ENCODE measurements around the gene IPO5. TPM values are rescaled to one million over a fixed set of nuclear protein-coding genes. Genes with fewer than 3 reads are reported as not detected.

IPO5 gene
- total RNA-seq = 123 TPM
- polyA plus RNA-seq (ENCODE audit: insufficient read depth in 1 of 8, insufficient read length in 8 of 8, low replicate concordance in 1 of 8) = 100 to 1,000 TPM; 123 to 171 (median 151) TPM
- long read RNA-seq, donor 1, transcript IPO5-222 (26 exons, 3,419 nt) = major isoform, 6 of 25 reads
- long read RNA-seq, donor 1, partial matches to known transcripts = 18 of 25 reads
- long read RNA-seq, donor 1, other reads (novel, unspliced or antisense) = 0 of 25 reads
- long read RNA-seq, donor 2, partial matches to known transcripts = 0 of 2 reads
- long read RNA-seq, donor 2, other reads (novel, unspliced or antisense) = 0 of 2 reads
- long read RNA-seq, donor 3, transcript IPO5-222 (26 exons, 3,419 nt) = major isoform, 14 of 44 reads
- long read RNA-seq, donor 3, partial matches to known transcripts = 29 of 44 reads
- long read RNA-seq, donor 3, other reads (novel, unspliced or antisense) = 0 of 44 reads
- long read RNA-seq, donor 4, transcript IPO5-222 (26 exons, 3,419 nt) = major isoform, 8 of 9 reads
- long read RNA-seq, donor 4, partial matches to known transcripts = 0 of 9 reads
- long read RNA-seq, donor 4, other reads (novel, unspliced or antisense) = 0 of 9 reads
- long read RNA-seq, donor 5, transcript IPO5-222 (26 exons, 3,419 nt) = major isoform, 23 of 159 reads
- long read RNA-seq, donor 5, partial matches to known transcripts = 134 of 159 reads
- long read RNA-seq, donor 5, other reads (novel, unspliced or antisense) = 0 of 159 reads
- long read RNA-seq, donor 6, transcript IPO5-222 (26 exons, 3,419 nt) = major isoform, 21 of 49 reads
- long read RNA-seq, donor 6, partial matches to known transcripts = 22 of 49 reads
- long read RNA-seq, donor 6, other reads (novel, unspliced or antisense) = 5 of 49 reads
- long read RNA-seq, donor 7, transcript IPO5-222 (26 exons, 3,419 nt) = major isoform, 16 of 56 reads
- long read RNA-seq, donor 7, partial matches to known transcripts = 39 of 56 reads
- long read RNA-seq, donor 7, other reads (novel, unspliced or antisense) = 0 of 56 reads
- long read RNA-seq, donor 8, transcript IPO5-222 (26 exons, 3,419 nt) = major isoform, 15 of 47 reads
- long read RNA-seq, donor 8, partial matches to known transcripts = 29 of 47 reads
- long read RNA-seq, donor 8, other reads (novel, unspliced or antisense) = 0 of 47 reads
- long read RNA-seq, donor 9, transcript IPO5-222 (26 exons, 3,419 nt) = major isoform, 13 of 41 reads
- long read RNA-seq, donor 9, partial matches to known transcripts = 28 of 41 reads
- long read RNA-seq, donor 9, other reads (novel, unspliced or antisense) = 0 of 41 reads
- long read RNA-seq, donor 10, transcript IPO5-222 (26 exons, 3,419 nt) = major isoform, 20 of 94 reads
- long read RNA-seq, donor 10, partial matches to known transcripts = 73 of 94 reads
- long read RNA-seq, donor 10, other reads (novel, unspliced or antisense) = 0 of 94 reads
- long read RNA-seq, donor 11, transcript IPO5-222 (26 exons, 3,419 nt) = major isoform, 12 of 44 reads
- long read RNA-seq, donor 11, partial matches to known transcripts = 31 of 44 reads
- long read RNA-seq, donor 11, other reads (novel, unspliced or antisense) = 0 of 44 reads

DNA sequence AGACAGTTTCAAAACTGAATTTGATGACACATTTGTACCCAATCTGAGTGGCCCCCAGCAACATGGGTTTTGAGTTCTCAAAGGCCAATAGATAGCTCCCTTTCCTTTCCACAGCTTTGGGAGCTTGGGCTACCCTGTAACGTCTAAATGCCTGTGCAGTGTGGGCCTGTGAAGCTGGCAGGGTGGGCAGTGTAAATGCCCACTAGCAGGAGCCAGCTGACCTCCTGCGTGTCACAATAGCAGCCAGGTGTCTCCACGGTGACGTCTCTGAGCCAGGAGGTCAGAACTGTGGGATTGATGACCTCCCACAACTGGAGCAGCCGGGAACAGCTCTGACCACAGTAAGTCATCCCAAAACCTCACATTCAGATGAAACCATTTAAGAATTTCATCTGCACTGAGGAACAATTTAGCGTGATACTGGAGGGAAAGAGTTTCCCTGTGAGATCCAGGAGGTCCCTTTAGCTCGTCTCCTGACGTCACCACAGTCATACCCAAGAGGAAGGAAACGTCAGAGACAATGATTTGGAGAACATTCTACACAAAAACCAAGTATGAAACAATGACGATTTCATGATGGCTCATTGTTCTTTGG is at the start of gene IPO5:
TSS of gene IPO5 (plus strand) at position 300 of the 595 bp plus-strand sequence. CDS start 23,022 bp downstream, outside the sequence.
- Histone ChIP-seq H3K36me3 (ENCODE audit: control insufficient read depth, insufficient read depth, low read length) (no peaks in the 10 kb centered on the region), H3K4me1 (ENCODE audit: control insufficient read depth, insufficient read depth, low read length) (no peaks in the 10 kb centered on the region), H3K27ac (ENCODE audit: low read length) (no peak within 1 kb of the TSS), H3K9me3 (replicated peaks; ENCODE audit: control insufficient read depth, low read depth, low read length) (no peaks in the 10 kb centered on the region), H3K27me3 (ENCODE audit: control insufficient read depth, insufficient read depth, low read length) (no peaks in the 10 kb centered on the region), H3K4me3 (ENCODE audit: low read length) (no peak within 1 kb of the TSS)
- 70% methylated on average over 4 of the region's 10 CpGs for WGBS (ENCODE audit: insufficient coverage)
- no peak for DNase-seq

DNA sequence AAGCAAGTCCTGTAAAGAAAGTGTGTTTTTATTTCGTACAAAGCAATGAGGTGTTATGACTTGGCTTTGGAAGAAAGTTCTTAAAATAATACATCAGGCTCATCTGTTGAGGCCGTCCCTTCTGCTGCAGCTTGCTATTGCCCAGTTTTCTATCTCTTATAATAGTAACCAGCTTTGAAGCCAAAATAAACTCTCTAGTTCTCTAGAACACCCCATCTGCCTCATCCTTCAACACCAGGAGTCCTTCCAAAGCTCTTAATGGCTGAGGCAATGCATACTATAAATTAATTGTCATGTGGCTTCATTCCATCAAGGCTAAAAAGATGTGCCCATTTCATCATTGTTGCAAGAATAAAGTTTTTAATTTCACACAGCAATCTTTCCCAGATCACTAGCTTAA is 49.4 kb upstream of the IPO5 start:
- Histone ChIP-seq H3K27me3 (ENCODE audit: control insufficient read depth, insufficient read depth, low read length) (no peaks in the 10 kb centered on the region), H3K4me3 (ENCODE audit: low read length) (no peak overlapping the region), H3K4me1 (ENCODE audit: control insufficient read depth, insufficient read depth, low read length) (no peaks in the 10 kb centered on the region), H3K27ac (ENCODE audit: low read length) (no peak overlapping the region), H3K9me3 (replicated peaks; ENCODE audit: control insufficient read depth, low read depth, low read length) (no peaks in the 10 kb centered on the region), H3K36me3 (ENCODE audit: control insufficient read depth, insufficient read depth, low read length) (no peaks in the 10 kb centered on the region)
- WGBS (ENCODE audit: insufficient coverage) = no CpG with 5 or more reads among the region's 2 CpGs
- no peak for DNase-seq

DNA sequence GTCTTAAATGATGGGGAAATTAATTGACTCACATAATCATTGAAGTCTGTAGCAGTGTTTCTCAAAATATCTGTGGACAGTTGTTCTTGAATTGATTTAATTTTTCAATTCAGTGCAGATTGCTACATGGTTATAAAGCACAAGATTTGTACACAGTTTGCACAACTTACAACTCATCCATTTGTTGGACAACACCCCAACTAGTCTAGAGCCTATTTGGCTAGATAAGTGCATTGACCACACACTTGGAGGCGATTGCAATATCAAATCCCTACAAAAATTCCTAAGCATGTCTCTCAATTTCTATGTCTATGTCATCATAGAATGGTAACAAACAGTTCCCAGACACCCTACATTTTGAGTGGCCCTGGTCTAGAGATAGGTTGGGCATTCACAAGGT is 48.0 kb upstream of the IPO5 start:
- H3K27me3 ChIP-seq (ENCODE audit: control insufficient read depth, insufficient read depth, low read length) = no peaks in the 10 kb centered on the region
- WGBS (ENCODE audit: insufficient coverage) = no CpG with 5 or more reads among the region's 1 CpG
- H3K36me3 ChIP-seq (ENCODE audit: control insufficient read depth, insufficient read depth, low read length) = no peaks in the 10 kb centered on the region

DNA sequence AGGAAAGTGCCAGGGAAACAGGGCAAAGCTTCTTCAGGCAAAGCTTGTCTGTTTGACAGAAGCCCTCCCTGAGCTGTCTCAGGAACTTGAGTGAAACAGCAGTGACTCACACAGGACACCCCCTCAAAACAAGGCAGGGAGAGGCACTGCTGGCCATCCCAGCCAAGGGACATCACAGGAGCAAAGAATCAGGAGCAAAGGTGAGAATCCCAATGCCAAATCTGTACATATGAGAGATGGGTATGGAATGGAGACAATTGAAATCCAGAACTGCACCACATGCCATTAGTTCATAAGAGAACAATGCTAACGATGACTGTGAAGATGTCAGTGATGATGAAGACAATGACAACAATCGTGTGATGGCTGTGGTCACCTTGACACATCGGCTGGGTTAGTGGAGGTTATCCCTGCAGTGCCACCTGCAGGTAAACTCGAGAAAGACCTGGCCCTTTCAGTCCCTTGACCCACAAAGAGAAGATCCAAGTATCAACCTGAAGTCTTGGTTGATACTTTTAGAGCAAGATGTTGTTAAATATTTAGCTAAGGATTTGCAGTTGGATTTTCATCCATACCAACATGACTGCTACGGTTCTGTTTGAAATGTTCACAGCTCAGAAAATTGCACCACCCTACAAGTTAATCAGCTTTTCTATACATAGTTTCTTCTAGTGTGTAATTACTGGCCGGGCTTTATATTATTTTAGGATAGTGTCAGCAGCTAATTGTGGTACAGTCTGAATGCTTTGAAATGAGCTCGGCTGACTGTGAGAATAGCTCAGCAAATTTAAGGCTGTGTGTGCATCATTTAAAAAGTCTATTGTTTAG is 42.0 kb upstream of the IPO5 start:
- no peaks in the 10 kb centered on the region for H3K27me3 ChIP-seq (ENCODE audit: control insufficient read depth, insufficient read depth, low read length)
- no peak overlapping the region for H3K4me3 ChIP-seq (ENCODE audit: low read length)
- no peaks in the 10 kb centered on the region for H3K4me1 ChIP-seq (ENCODE audit: control insufficient read depth, insufficient read depth, low read length)
- WGBS (ENCODE audit: insufficient coverage) = 70% methylated on average over 2 of the region's 7 CpGs
- no peak overlapping the region for H3K27ac ChIP-seq (ENCODE audit: low read length)
- H3K36me3 ChIP-seq (ENCODE audit: control insufficient read depth, insufficient read depth, low read length) = no peaks in the 10 kb centered on the region
- peaks cover 3% of the 10 kb centered on the region for H3K9me3 ChIP-seq (replicated peaks; ENCODE audit: control insufficient read depth, low read depth, low read length)
- DNase-seq = no peak

More for the DNA sequence above, 48.0 kb upstream of the IPO5 start:
- DNase-seq = no peak
- no peak overlapping the region for H3K4me3 ChIP-seq (ENCODE audit: low read length)
- no peaks in the 10 kb centered on the region for H3K4me1 ChIP-seq (ENCODE audit: control insufficient read depth, insufficient read depth, low read length)
- H3K9me3 ChIP-seq (replicated peaks; ENCODE audit: control insufficient read depth, low read depth, low read length) = no peaks in the 10 kb centered on the region
- no peak overlapping the region for H3K27ac ChIP-seq (ENCODE audit: low read length)

DNA sequence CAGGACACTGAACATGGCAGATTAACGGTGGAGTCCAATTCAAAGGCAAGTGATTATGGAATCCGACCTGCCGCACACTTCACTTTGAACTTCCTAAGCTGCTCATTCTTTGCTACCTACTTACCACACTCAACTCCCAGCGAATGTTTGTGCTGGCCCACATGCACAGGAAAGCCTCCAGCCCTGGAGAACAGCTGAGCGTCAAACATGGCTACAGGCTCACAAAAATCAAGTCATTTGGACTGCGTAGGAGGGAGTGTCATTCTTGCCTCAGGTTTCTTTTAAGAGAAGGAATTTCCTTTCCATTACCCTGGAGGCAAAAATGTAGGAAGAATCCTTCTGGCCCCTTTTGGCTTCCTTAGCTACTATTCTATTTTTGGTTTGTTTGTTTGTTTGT is 41.3 kb upstream of the IPO5 start:
- H3K4me1 ChIP-seq (ENCODE audit: control insufficient read depth, insufficient read depth, low read length) = no peaks in the 10 kb centered on the region
- no peak for DNase-seq
- no peaks in the 10 kb centered on the region for H3K27me3 ChIP-seq (ENCODE audit: control insufficient read depth, insufficient read depth, low read length)
- H3K27ac ChIP-seq (ENCODE audit: low read length) = no peak overlapping the region
- WGBS (ENCODE audit: insufficient coverage) = 82% methylated on average over 3 of the region's 6 CpGs
- peaks cover 3% of the 10 kb centered on the region for H3K9me3 ChIP-seq (replicated peaks; ENCODE audit: control insufficient read depth, low read depth, low read length)
- no peaks in the 10 kb centered on the region for H3K36me3 ChIP-seq (ENCODE audit: control insufficient read depth, insufficient read depth, low read length)
- no peak overlapping the region for H3K4me3 ChIP-seq (ENCODE audit: low read length)

DNA sequence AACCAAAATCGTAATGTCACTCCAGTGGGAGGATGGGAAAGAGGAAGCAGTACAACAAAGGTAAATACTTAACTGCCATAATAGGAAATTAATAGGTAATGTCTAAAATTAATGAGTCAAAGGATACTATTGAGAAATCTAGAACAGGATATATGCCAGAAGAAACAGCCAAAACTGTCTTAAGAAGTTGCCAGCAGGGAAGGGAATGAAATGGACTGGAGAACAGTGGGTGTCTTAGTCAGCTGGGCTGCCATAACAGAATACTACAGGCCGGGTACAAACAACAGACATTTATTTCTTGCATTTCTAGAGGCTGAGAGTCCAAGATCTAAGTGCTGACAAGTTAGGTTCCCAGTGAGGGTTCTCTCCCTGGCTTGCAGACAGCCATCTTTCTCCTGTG is 40.3 kb upstream of the IPO5 start:
- H3K4me3 ChIP-seq (ENCODE audit: low read length) = no peak overlapping the region
- H3K9me3 ChIP-seq (replicated peaks; ENCODE audit: control insufficient read depth, low read depth, low read length) = peaks cover 3% of the 10 kb centered on the region
- H3K36me3 ChIP-seq (ENCODE audit: control insufficient read depth, insufficient read depth, low read length) = no peaks in the 10 kb centered on the region
- H3K27me3 ChIP-seq (ENCODE audit: control insufficient read depth, insufficient read depth, low read length) = no peaks in the 10 kb centered on the region
- no peak for DNase-seq
- H3K27ac ChIP-seq (ENCODE audit: low read length) = no peak overlapping the region
- no peaks in the 10 kb centered on the region for H3K4me1 ChIP-seq (ENCODE audit: control insufficient read depth, insufficient read depth, low read length)
- no CpG with 5 or more reads among the region's 2 CpGs for WGBS (ENCODE audit: insufficient coverage)

DNA sequence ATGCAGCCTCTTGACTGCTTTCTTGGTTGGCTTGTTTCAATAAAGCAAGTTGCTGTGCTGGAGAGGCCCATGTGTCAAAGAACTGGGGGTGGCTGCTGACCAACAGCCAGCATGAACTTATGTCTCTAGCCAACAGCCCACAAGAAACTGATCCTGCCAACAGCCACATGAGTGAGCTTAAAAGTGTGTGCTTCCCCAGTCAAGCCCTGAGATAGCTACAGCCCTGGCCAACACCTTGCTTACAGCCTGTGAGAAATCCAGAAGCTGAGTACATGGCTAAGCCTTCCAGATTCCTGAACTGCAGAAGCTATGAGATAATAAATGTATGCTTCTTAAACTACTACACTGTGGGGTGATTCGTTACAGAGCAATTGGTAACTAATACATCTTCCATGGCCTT is 38.9 kb upstream of the IPO5 start:
- Histone ChIP-seq H3K4me1 (ENCODE audit: control insufficient read depth, insufficient read depth, low read length) (no peaks in the 10 kb centered on the region), H3K9me3 (replicated peaks; ENCODE audit: control insufficient read depth, low read depth, low read length) (peaks cover 3% of the 10 kb centered on the region), H3K27ac (ENCODE audit: low read length) (no peak overlapping the region), H3K27me3 (ENCODE audit: control insufficient read depth, insufficient read depth, low read length) (no peaks in the 10 kb centered on the region), H3K36me3 (ENCODE audit: control insufficient read depth, insufficient read depth, low read length) (no peaks in the 10 kb centered on the region), H3K4me3 (ENCODE audit: low read length) (no peak overlapping the region)
- DNase-seq = no peak
- no CpG with 5 or more reads among the region's 1 CpG for WGBS (ENCODE audit: insufficient coverage)

DNA sequence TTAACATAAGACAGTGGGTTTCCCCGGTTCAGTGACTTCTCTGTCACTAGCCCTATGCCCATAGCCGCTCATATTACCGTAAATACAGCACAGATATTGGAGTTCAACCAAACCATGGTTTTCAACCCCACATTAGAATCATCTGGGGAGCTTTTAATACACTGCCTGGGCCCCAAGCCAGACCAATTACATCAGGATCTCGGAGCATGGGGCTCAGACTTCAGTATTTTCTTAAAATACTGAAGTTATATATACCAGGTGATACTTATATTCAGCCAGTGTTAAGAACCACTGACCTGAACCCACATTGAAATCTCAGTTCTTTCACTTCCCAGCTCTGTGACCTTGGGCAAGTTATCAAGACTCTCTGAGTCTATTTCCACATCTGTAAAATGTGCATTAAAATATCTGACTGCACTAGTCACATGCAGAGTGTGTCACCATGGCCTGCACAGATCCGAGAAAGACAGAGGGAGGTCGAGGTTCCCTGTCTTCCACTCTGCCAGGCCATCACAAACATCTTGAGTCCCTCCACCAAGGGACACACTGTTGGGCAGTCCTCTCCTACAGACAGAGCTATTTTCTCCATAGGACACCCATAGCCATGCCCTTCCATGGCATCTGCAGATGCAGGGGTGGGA is 32.2 kb upstream of the IPO5 start:
- peak; percentile 88 for DNase-seq
- WGBS (ENCODE audit: insufficient coverage) = 16% methylated on average over 3 of the region's 6 CpGs
- no peaks in the 10 kb centered on the region for H3K9me3 ChIP-seq (replicated peaks; ENCODE audit: control insufficient read depth, low read depth, low read length)
- no peaks in the 10 kb centered on the region for H3K27me3 ChIP-seq (ENCODE audit: control insufficient read depth, insufficient read depth, low read length)
- H3K36me3 ChIP-seq (ENCODE audit: control insufficient read depth, insufficient read depth, low read length) = no peaks in the 10 kb centered on the region
- no peak overlapping the region for H3K4me3 ChIP-seq (ENCODE audit: low read length)
- peaks cover 6% of the 10 kb centered on the region for H3K4me1 ChIP-seq (ENCODE audit: control insufficient read depth, insufficient read depth, low read length)
- H3K27ac ChIP-seq (ENCODE audit: low read length) = no peak overlapping the region
